ENCODE results near the gene L3MBTL4. TPM values are rescaled to one million over a fixed set of nuclear protein-coding genes. Genes with fewer than 3 reads are reported as not detected.

L3MBTL4 gene
- total RNA-seq, 1 experiment from 2014 or later, result 1.4 TPM

- TF ChIP-seq ARID4B (CRISPR knock-in tag; IDR thresholded peaks at IDR 0.05; ENCODE audit: borderline replicate concordance) (no peak), ELF4 (CRISPR knock-in tag; IDR thresholded peaks at IDR 0.05; ENCODE audit: low read depth) (no peak), FOXJ3 (CRISPR knock-in tag; IDR thresholded peaks at IDR 0.05; ENCODE audit: borderline replicate concordance) (no peak), SP1 (CRISPR knock-in tag; conservative IDR thresholded peaks at IDR 0.05) (no peak), USF1 (CRISPR knock-in tag; IDR thresholded peaks at IDR 0.05) (no peak), ZSCAN18 (CRISPR knock-in tag; IDR thresholded peaks at IDR 0.05) (no peak), CDX4 (CRISPR knock-in tag; IDR thresholded peaks at IDR 0.05; ENCODE audit: borderline replicate concordance) (no peak), ATF1 (CRISPR knock-in tag; IDR thresholded peaks at IDR 0.05) (no peak)
Measured at GRCh38 chr18:6427286-6427685, 12.6 kb upstream of the L3MBTL4 start (continued).

- Mint-ChIP-seq H3K36me3 (no peaks in the 10 kb centered on the region), H3K4me3 (no peak overlapping the region), H3K27ac (no peak overlapping the region), H3K4me1 (no peaks in the 10 kb centered on the region), H3K27me3 (ENCODE audit: low read depth) (no peaks in the 10 kb centered on the region), H3K9me3 (no peaks in the 10 kb centered on the region)
- ChIA-PET CTCF (interaction anchor here (2.3 kb wide), 1 partner anchor 21 kb away, joined by 11 read pairs; no protein-coding TSS in a partner anchor), POLR2A (no interaction called here)
- ATAC-seq (no peak), DNase-seq (ENCODE audit: low spot score) (no peak)
- TF ChIP-seq ATF3 (CRISPR knock-in tag; conservative IDR thresholded peaks at IDR 0.05) (no peak), ZNF219 (CRISPR knock-in tag; IDR thresholded peaks at IDR 0.05; ENCODE audit: borderline replicate concordance) (no peak), AFF4 (CRISPR knock-in tag; IDR thresholded peaks at IDR 0.05; ENCODE audit: borderline replicate concordance) (no peak), KAT7 (CRISPR knock-in tag; IDR thresholded peaks at IDR 0.05; ENCODE audit: borderline replicate concordance) (no peak), CDX4 (CRISPR knock-in tag; IDR thresholded peaks at IDR 0.05; ENCODE audit: borderline replicate concordance) (no peak), SMAD4 (CRISPR knock-in tag; IDR thresholded peaks at IDR 0.05) (no peak), FOXJ3 (CRISPR knock-in tag; IDR thresholded peaks at IDR 0.05; ENCODE audit: borderline replicate concordance) (no peak), ZNF396 (CRISPR knock-in tag; IDR thresholded peaks at IDR 0.05; ENCODE audit: borderline replicate concordance) (no peak), HMGA2 (CRISPR knock-in tag; IDR thresholded peaks at IDR 0.05) (no peak), TCF7 (CRISPR knock-in tag; IDR thresholded peaks at IDR 0.05; ENCODE audit: low read depth) (no peak), AR (CRISPR knock-in tag; IDR thresholded peaks at IDR 0.05) (no peak), NFATC4 (CRISPR knock-in tag; IDR thresholded peaks at IDR 0.05) (no peak), ZNF138 (CRISPR knock-in tag; conservative IDR thresholded peaks at IDR 0.05) (no peak), OVOL2 (CRISPR knock-in tag; IDR thresholded peaks at IDR 0.05; ENCODE audit: borderline replicate concordance) (no peak)
Measured at GRCh38 chr18:6423289-6423688, 8.6 kb upstream of the L3MBTL4 start.

All from WTC11 (cell line).